A549 treated with AZD9567 at 1 μM for 4 hours (cell line): Measurements from ENCODE around the gene FZD4. TPM values are rescaled to one million over a fixed set of nuclear protein-coding genes. Genes with fewer than 3 reads are reported as not detected.

Source experiments
- total RNA-seq: library from RNA; stranded (reverse); fragments of 200-300 nt; extraction: Qiagen RNA extraction; gene quantifications from 5 replicates; pipeline ENCODE4 v1.2.3, GENCODE V29; 2022; ENCODE audit not compliant: insufficient read depth

Gene FZD4
- 1.2 to 1.9 TPM (median 1.2 TPM) in 5 replicates for total RNA-seq

GRCh38 chr11:86955361-86956120 lies at the start of gene FZD4:
Gene FZD4 (minus strand): TSS chr11:86955395. CDS start chr11:86955085, 310 bp downstream.

Other genes starting within 250 kb of the FZD4 start
- gene PRSS23, start 154.9 kb downstream of the FZD4 start, total RNA-seq = 362 to 492 TPM (median 409 TPM) in 5 replicates
- gene TMEM135, start 82.5 kb upstream of the FZD4 start, total RNA-seq = 6.5 to 22.9 TPM (median 12.2 TPM) in 5 replicates